NT2/D1 (cell line): ENCODE measurements around the gene TIPARP.

ENCODE experiments used
- DNase-seq: peaks from one replicate; pipeline ENCODE4 v3.0.0-alpha.2; 2011; ENCODE audit warnings: low read depth, low spot score
- H3K27me3 ChIP-seq: 2 replicates; pipeline ENCODE4 v1.6.0; 2011; ENCODE audit warnings: mild to moderate bottlenecking; ENCODE audit not compliant: insufficient read length, insufficient read depth
- H3K36me3 ChIP-seq: 2 replicates; pipeline ENCODE4 v1.6.1; 2011; ENCODE audit warnings: mild to moderate bottlenecking, low read length, mixed read lengths; ENCODE audit not compliant: insufficient read depth, insufficient read length
- H3K4me1 ChIP-seq: 2 replicates; pipeline ENCODE4 v1.5.1; 2011; ENCODE audit not compliant: insufficient read depth, insufficient read length
- H3K4me3 ChIP-seq: 2 replicates; pipeline ENCODE4 v1.5.1; 2011; ENCODE audit warnings: low read depth; ENCODE audit not compliant: insufficient read length
- H3K9ac ChIP-seq: 2 replicates; pipeline ENCODE4 v1.6.0; 2011; ENCODE audit warnings: low read depth; ENCODE audit not compliant: insufficient read length
- H3K9me3 ChIP-seq: 2 replicates; pipeline ENCODE4 v1.5.1; 2011; ENCODE audit warnings: mild to moderate bottlenecking, low read length; ENCODE audit not compliant: insufficient read depth
- SUZ12 ChIP-seq: IDR thresholded peaks from 2 replicates; pipeline ENCODE4 v1.6.1; 2011; ENCODE audit not compliant: insufficient read length, insufficient read depth; ENCODE audit errors: extremely low read depth
- YY1 ChIP-seq: IDR thresholded peaks from 2 replicates; pipeline ENCODE4 v1.6.1; 2011; ENCODE audit not compliant: insufficient read length, insufficient read depth
- ZNF274 ChIP-seq: IDR thresholded peaks from 2 replicates; pipeline ENCODE4 v1.6.1; 2011; ENCODE audit warnings: mild to moderate bottlenecking, low read depth, low read length

Gene TIPARP

GRCh38 chr3:156631323-156631722, 43.1 kb upstream of the TIPARP start:
- no peaks in the 10 kb centered on the region for H3K27me3 ChIP-seq
- H3K4me3 ChIP-seq = no peak overlapping the region
- DNase-seq = no peak

GRCh38 chr3:156632601-156633000, 41.8 kb upstream of the TIPARP start:
- Histone ChIP-seq H3K4me3 (no peak overlapping the region), H3K4me1 (no peaks in the 10 kb centered on the region), H3K27me3 (no peaks in the 10 kb centered on the region), H3K9ac (no peak overlapping the region), H3K9me3 (no peaks in the 10 kb centered on the region), H3K36me3 (no peaks in the 10 kb centered on the region)
- no peak for DNase-seq
- no peak for TF ChIP-seq YY1

More at GRCh38 chr3:156631323-156631722, 43.1 kb upstream of the TIPARP start:
- no peaks in the 10 kb centered on the region for H3K36me3 ChIP-seq
- no peaks in the 10 kb centered on the region for H3K9me3 ChIP-seq
- H3K4me1 ChIP-seq = peaks cover 2% of the 10 kb centered on the region
- no peak for TF ChIP-seq YY1
- no peak for TF ChIP-seq SUZ12
- no peak for TF ChIP-seq ZNF274
- no peak overlapping the region for H3K9ac ChIP-seq

GRCh38 chr3:156633335-156633734, 41.1 kb upstream of the TIPARP start:
- Histone ChIP-seq H3K27me3 (no peaks in the 10 kb centered on the region), H3K9me3 (no peaks in the 10 kb centered on the region), H3K4me3 (no peak overlapping the region), H3K9ac (no peak overlapping the region), H3K4me1 (no peaks in the 10 kb centered on the region), H3K36me3 (no peaks in the 10 kb centered on the region)
- no peak for TF ChIP-seq SUZ12
- no peak for TF ChIP-seq YY1
- no peak for TF ChIP-seq ZNF274
- DNase-seq = no peak

- no peaks in the 10 kb centered on the region for H3K27me3 ChIP-seq
- TF ChIP-seq ZNF274 (no peak), SUZ12 (no peak), YY1 (no peak)
- H3K4me3 ChIP-seq = no peak overlapping the region
- H3K9ac ChIP-seq = no peak overlapping the region
- no peaks in the 10 kb centered on the region for H3K9me3 ChIP-seq
- H3K36me3 ChIP-seq = no peaks in the 10 kb centered on the region
- DNase-seq = no peak
- H3K4me1 ChIP-seq = no peaks in the 10 kb centered on the region
Measured at GRCh38 chr3:156635034-156635433, 39.4 kb upstream of the TIPARP start.

GRCh38 chr3:156635973-156636372, 38.4 kb upstream of the TIPARP start:
- H3K36me3 ChIP-seq = no peaks in the 10 kb centered on the region
- no peak overlapping the region for H3K4me3 ChIP-seq
- TF ChIP-seq SUZ12 (no peak), YY1 (no peak), ZNF274 (no peak)
- DNase-seq = no peak
- no peaks in the 10 kb centered on the region for H3K9me3 ChIP-seq
- no peaks in the 10 kb centered on the region for H3K27me3 ChIP-seq
- H3K9ac ChIP-seq = no peak overlapping the region
- H3K4me1 ChIP-seq = no peaks in the 10 kb centered on the region

- H3K4me3 ChIP-seq = no peak overlapping the region
- H3K9me3 ChIP-seq = no peaks in the 10 kb centered on the region
- TF ChIP-seq SUZ12 = no peak
- TF ChIP-seq YY1 = no peak
- TF ChIP-seq ZNF274 = no peak
- H3K27me3 ChIP-seq = no peaks in the 10 kb centered on the region
- H3K4me1 ChIP-seq = no peaks in the 10 kb centered on the region
- no peak overlapping the region for H3K9ac ChIP-seq
- no peaks in the 10 kb centered on the region for H3K36me3 ChIP-seq
- DNase-seq = no peak
Measured at GRCh38 chr3:156637480-156638022, 36.8 kb upstream of the TIPARP start.

- no peaks in the 10 kb centered on the region for H3K27me3 ChIP-seq
- H3K4me3 ChIP-seq = no peak overlapping the region
- H3K4me1 ChIP-seq = peaks cover 2% of the 10 kb centered on the region
- H3K36me3 ChIP-seq = no peaks in the 10 kb centered on the region
- no peak overlapping the region for H3K9ac ChIP-seq
- no peak for TF ChIP-seq ZNF274
- TF ChIP-seq SUZ12 = no peak
- no peak for TF ChIP-seq YY1
- DNase-seq = no peak
- H3K9me3 ChIP-seq = no peaks in the 10 kb centered on the region
Measured at GRCh38 chr3:156638271-156638670, 36.1 kb upstream of the TIPARP start.
